ENCODE results near the gene CDH11.

- TF ChIP-seq POLR2A (IDR thresholded peaks at IDR 0.05; ENCODE audit: low read depth, low read length) (no peak), POLR2AphosphoS5 (IDR thresholded peaks at IDR 0.05; ENCODE audit: low read depth, low read length) (no peak), TAF1 (IDR thresholded peaks at IDR 0.05; ENCODE audit: low read depth, low read length) (no peak), SPI1 (IDR thresholded peaks at IDR 0.05; ENCODE audit: low read depth, low read length) (no peak)
These were observed 67.4 kb downstream of the CDH11 start for GRCh38 chr16:65054457-65054856.
